GM12878 (cell line): ENCODE data around the gene ARMS2. TPM values are rescaled to one million over a fixed set of nuclear protein-coding genes. Genes with fewer than 3 reads are reported as not detected.

ENCODE experiments used
- ATAC-seq: fragments of 200-7000 bp; cut with Tn5 transposase; 3 replicates; pipeline ENCODE4 v1.9.1; 2020; ENCODE audit warnings: mild to moderate bottlenecking, moderate library complexity
- BruUV-seq: library from RNA; stranded (reverse); fragments of 400-500 nt; replicated peaks from 2 replicates; lab custom pipeline; 2021; lab: Mats Ljungman, UMichigan
- CTCF ChIA-PET: fragments of 300-600 bp; sonication (Branson Sonifier 250); formaldehyde crosslinking; extraction: SDS; loops from one replicate; lab custom pipeline; 2021; ENCODE audit warnings: inconsistent platforms; lab: Yijun Ruan, JAX
- POLR2A ChIA-PET: fragments of 350-600 bp; formaldehyde crosslinking; extraction: SDS; loops from one replicate; lab custom pipeline; 2021; ENCODE audit warnings: inconsistent platforms; lab: Charles Lee
- RAD21 ChIA-PET: fragments of 300-600 bp; sonication (Branson Sonifier 250); formaldehyde crosslinking; loops from one replicate; lab custom pipeline; 2023; ENCODE audit warnings: antibody characterized with exemption; ENCODE audit not compliant: unreplicated experiment; lab: Charles Lee
- SMC1A ChIA-PET: fragments of 300-600 bp; sonication (Branson Sonifier 250); formaldehyde crosslinking; loops from one replicate; lab custom pipeline; 2023; ENCODE audit not compliant: unreplicated experiment, uncharacterized antibody; lab: Charles Lee
- DNase-seq: peaks from one replicate; pipeline ENCODE4 v3.0.0-alpha.2; 2011; ENCODE audit warnings: low read depth, low spot score
- FAIRE-seq: peaks from 3 replicates; lab custom pipeline; 2011; peaks lifted over from hg19 to GRCh38; lab: Jason Lieb, UNC
- H2AFZ ChIP-seq: 2 replicates; pipeline ENCODE4 v1.6.0; 2011; ENCODE audit warnings: low read depth, low read length, control low read depth; ENCODE audit not compliant: control insufficient read depth
- H3K27ac ChIP-seq: 2 replicates; pipeline ENCODE4 v1.5.1; 2011; ENCODE audit warnings: control low read depth; ENCODE audit not compliant: control insufficient read depth, insufficient read depth
- H3K27me3 ChIP-seq, 2 experiments: replicated peaks in 1 of 2; 2 replicates each; pipeline versions ENCODE4 v1.6.0 to v1.6.1; 2011; ENCODE audit warnings: low read length in 1 of 2; ENCODE audit not compliant: control insufficient read depth in 2 of 2, insufficient read depth in 2 of 2
- H3K36me3 ChIP-seq, 2 experiments: 2 replicates each; pipeline ENCODE4 v1.5.1; 2011; ENCODE audit warnings: low read length in 1 of 2; ENCODE audit not compliant: control insufficient read depth in 2 of 2, insufficient read depth in 2 of 2
- H3K4me1 ChIP-seq: 2 replicates; pipeline ENCODE4 v1.6.1; 2011; ENCODE audit warnings: mild to moderate bottlenecking, low read length, moderate library complexity, mixed read lengths; ENCODE audit not compliant: control insufficient read depth, insufficient read depth
- H3K4me2 ChIP-seq: 2 replicates; pipeline ENCODE4 v1.6.0; 2011; ENCODE audit warnings: control low read depth; ENCODE audit not compliant: control insufficient read depth, insufficient read depth
- H3K4me3 ChIP-seq: fragments of 200-600 bp; sonication (generic); 2 replicates; pipeline ENCODE4 v1.5.1; 2016
- H3K79me2 ChIP-seq: 2 replicates; pipeline ENCODE4 v1.6.0; 2011; ENCODE audit warnings: low read length; ENCODE audit not compliant: control insufficient read depth, insufficient read depth
- H3K9ac ChIP-seq: 2 replicates; pipeline ENCODE4 v1.8.0; 2011; ENCODE audit warnings: low read length, control low read depth, mixed read lengths; ENCODE audit not compliant: control insufficient read depth, insufficient read depth
- H3K9me3 ChIP-seq: replicated peaks from 3 replicates; pipeline ENCODE4 v1.5.1; 2011; ENCODE audit warnings: mild to moderate bottlenecking, low read length; ENCODE audit not compliant: control insufficient read depth, insufficient read depth
- H4K20me1 ChIP-seq: 2 replicates; pipeline ENCODE4 v1.6.0; 2011; ENCODE audit not compliant: control insufficient read depth, insufficient read depth
- ATF7 ChIP-seq: fragments of 450-650 bp; IDR thresholded peaks from 2 replicates; pipeline ENCODE4 v1.6.1; 2016; ENCODE audit warnings: low read depth, mild to moderate bottlenecking
- BMI1 ChIP-seq: fragments of 450-650 bp; IDR thresholded peaks from 2 replicates; pipeline ENCODE4 v1.6.1; 2016; ENCODE audit warnings: mild to moderate bottlenecking, moderate library complexity, borderline replicate concordance
- CBFB ChIP-seq: IDR thresholded peaks from 2 replicates; pipeline ENCODE4 v1.6.1; 2016; ENCODE audit warnings: antibody characterized with exemption, low read depth
- CEBPB ChIP-seq, 2 experiments: fragments of 150-350 bp in 1 of 2; IDR thresholded peaks; 2 replicates each; pipeline ENCODE4 v1.6.1; 2012 to 2014; ENCODE audit warnings: low read depth in 2 of 2, low read length in 2 of 2, borderline replicate concordance in 1 of 2, inconsistent platforms in 1 of 2
- CHD1 ChIP-seq: IDR thresholded peaks from 2 replicates; pipeline ENCODE4 v1.6.1; 2012; ENCODE audit warnings: low read depth, low read length, improper control_type of control experiment
- DPF2 ChIP-seq: fragments of 450-650 bp; IDR thresholded peaks from 2 replicates; pipeline ENCODE4 v1.6.1; 2017; ENCODE audit warnings: mild to moderate bottlenecking
- ESRRA ChIP-seq: IDR thresholded peaks from 2 replicates; pipeline ENCODE4 v1.6.1; 2012; ENCODE audit warnings: mild to moderate bottlenecking, low read length, improper control_type of control experiment
- FOS ChIP-seq: IDR thresholded peaks from 3 replicates; pipeline ENCODE4 v1.6.1; 2011; ENCODE audit warnings: borderline replicate concordance; ENCODE audit not compliant: insufficient read length; ENCODE audit errors: extremely low read depth
- HDGF ChIP-seq: fragments of 450-650 bp; IDR thresholded peaks from 2 replicates; pipeline ENCODE4 v1.6.1; 2016; ENCODE audit warnings: antibody characterized with exemption
- KDM1A ChIP-seq: fragments of 200-600 bp; sonication (generic); IDR thresholded peaks from 2 replicates; pipeline ENCODE4 v1.6.1; 2016; ENCODE audit warnings: borderline replicate concordance
- MYC ChIP-seq: IDR thresholded peaks from 2 replicates; pipeline ENCODE4 v1.6.1; 2011; ENCODE audit warnings: mild to moderate bottlenecking, low read length, moderate library complexity, inconsistent platforms; ENCODE audit not compliant: insufficient read depth, insufficient replicate concordance, insufficient read length, severe bottlenecking
- NFXL1 ChIP-seq: fragments of 450-650 bp; IDR thresholded peaks from 2 replicates; pipeline ENCODE4 v1.6.1; 2017; ENCODE audit warnings: antibody characterized with exemption, mild to moderate bottlenecking, borderline replicate concordance
- NR2C1 ChIP-seq: fragments of 450-650 bp; IDR thresholded peaks from 2 replicates; pipeline ENCODE4 v1.6.1; 2017; ENCODE audit warnings: antibody characterized with exemption, mild to moderate bottlenecking, moderate library complexity
- POLR2A ChIP-seq: IDR thresholded peaks from 2 replicates; pipeline ENCODE4 v1.6.1; 2011; ENCODE audit warnings: low read depth, mild to moderate bottlenecking, low read length
- RB1 ChIP-seq: fragments of 450-650 bp; formaldehyde crosslinking; IDR thresholded peaks from 2 replicates; pipeline ENCODE4 v1.6.1; 2017; ENCODE audit warnings: mild to moderate bottlenecking, borderline replicate concordance
- SIN3A ChIP-seq: IDR thresholded peaks from 2 replicates; pipeline ENCODE4 v1.6.1; 2012; ENCODE audit warnings: low read depth, low read length, improper control_type of control experiment
- SMAD1 ChIP-seq: fragments of 450-650 bp; IDR thresholded peaks from 2 replicates; pipeline ENCODE4 v1.6.1; 2018; ENCODE audit warnings: mild to moderate bottlenecking, low read depth; ENCODE audit not compliant: partially characterized antibody
- TAF1 ChIP-seq: IDR thresholded peaks from 2 replicates; pipeline ENCODE4 v1.6.1; 2011; ENCODE audit warnings: mild to moderate bottlenecking, low read depth, low read length, borderline replicate concordance
- TCF7 ChIP-seq: IDR thresholded peaks from 2 replicates; pipeline ENCODE4 v1.6.1; 2014; ENCODE audit warnings: antibody characterized with exemption, borderline replicate concordance
- YY1 ChIP-seq: IDR thresholded peaks from 2 replicates; pipeline ENCODE4 v1.6.1; 2011; ENCODE audit warnings: low read depth, mild to moderate bottlenecking, low read length
- WGBS: methylation state at CpG from one replicate; pipeline ENCODE4 v1.1.6; 2016; ENCODE audit warnings: low lambda C conversion rate; ENCODE audit not compliant: insufficient replicate concordance, insufficient coverage; ENCODE audit errors: missing lambda C conversion rate; 5-methylcytosine and 5-hydroxymethylcytosine counted together
- in situ Hi-C: fragments of 300-500 bp; cut with MboI; formaldehyde crosslinking; loops from 9 replicates; pipeline ENCODE4 v1.14.3; 2018; ENCODE audit warnings: mixed read lengths
- intact Hi-C: fragments of 100-400 bp; cut with micrococcal nuclease; formaldehyde crosslinking; loops from one replicate; pipeline ENCODE4 v1.14.2; 2022; ENCODE audit not compliant: unreplicated experiment
- polyA plus RNA-seq, 11 experiments: library from polyadenylated mRNA; depleted of rRNA in 4 of 11; unstranded in 6 of 11; stranded (reverse) in 5 of 11; fragments of >200 nt; fragmentation: Nextera tagmentation in 4 of 11; fragmentation: Illumina TruSeq in 1 of 11; extraction: Ambion mirVana in 4 of 11; extraction: Trizol in 1 of 11; gene quantifications; 1 replicate in 1 of 11; 2 replicates in 10 of 11; pipeline versions ENCODE4 v1.2.1 to v1.2.3, GENCODE V29; 2011 to 2016; ENCODE audit warnings: inconsistent platforms in 2 of 11, missing spikeins in 2 of 11, low read depth in 1 of 11
- total RNA-seq, 4 experiments: library from RNA; depleted of rRNA in 3 of 4; stranded (reverse); fragments of >200 nt in 3 of 4; fragmentation: Illumina TruSeq in 1 of 4; extraction: Trizol in 1 of 4; gene quantifications; 2 replicates each; pipeline versions ENCODE4 v1.2.1 to v1.2.3, GENCODE V29; 2013 to 2021
- TF ChIP-seq, protein P1 (sequence below): fragments of 450-650 bp; conservative IDR thresholded peaks from 2 replicates; pipeline ENCODE4 v1.6.1; 2017; ENCODE audit warnings: mild to moderate bottlenecking, moderate library complexity

ARMS2 gene
- total and polyA plus RNA-seq, 10 of the 15 experiments (the other 5 are each of a cell fraction or from before 2014, with no cell fraction given), result not detected

DNA sequence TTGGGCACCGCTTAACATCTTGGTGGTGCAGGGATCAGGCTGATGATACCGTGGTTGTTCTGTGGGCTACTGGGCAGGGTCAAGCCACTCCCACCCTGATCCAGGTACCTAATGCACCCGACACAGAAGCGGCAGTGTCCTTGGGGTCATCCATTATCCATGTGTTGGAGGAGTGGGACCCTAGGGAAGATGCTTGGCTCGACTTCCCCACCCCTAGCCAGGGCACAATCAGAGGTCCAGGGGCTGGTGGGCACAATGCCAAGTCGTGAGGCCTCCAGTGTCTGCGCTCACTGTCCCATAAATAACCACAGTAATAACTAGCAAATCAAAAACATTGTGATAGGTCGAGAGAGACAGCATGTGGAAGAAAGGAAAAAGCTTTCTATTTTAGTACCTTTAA lies 44.6 kb downstream of the ARMS2 start:
- no peak overlapping the region for H3K4me3 ChIP-seq
- ATAC-seq (no peak), DNase-seq (no peak), FAIRE-seq (no peak)
- RAD21 ChIA-PET, result no interaction called here
- in situ Hi-C loops (no loop called here), intact Hi-C loops (no loop called here)
- peaks cover 0 to 3% of the 10 kb centered on the region in 2 experiments for H3K27me3 ChIP-seq
- no peaks in the 10 kb centered on the region for H3K36me3 ChIP-seq
- CTCF ChIA-PET, result no interaction called here
- no peak overlapping the region for H2AFZ ChIP-seq
- TF ChIP-seq TAF1 (no peak), SIN3A (no peak), BMI1 (no peak), ATF7 (no peak)
- H3K4me2 ChIP-seq, result no peak overlapping the region
- no peaks in the 10 kb centered on the region for H3K4me1 ChIP-seq
- no peak overlapping the region for H3K9ac ChIP-seq
- no peaks in the 10 kb centered on the region for H3K79me2 ChIP-seq
- no peaks in the 10 kb centered on the region for H3K9me3 ChIP-seq
- POLR2A ChIA-PET, result no interaction called here
- 11% methylated on average over 8 of the region's 8 CpGs for WGBS
- SMC1A ChIA-PET, result no interaction called here
- H3K27ac ChIP-seq, result no peak overlapping the region
- no peaks in the 10 kb centered on the region for H4K20me1 ChIP-seq
- no TSS peak for BruUV-seq

DNA sequence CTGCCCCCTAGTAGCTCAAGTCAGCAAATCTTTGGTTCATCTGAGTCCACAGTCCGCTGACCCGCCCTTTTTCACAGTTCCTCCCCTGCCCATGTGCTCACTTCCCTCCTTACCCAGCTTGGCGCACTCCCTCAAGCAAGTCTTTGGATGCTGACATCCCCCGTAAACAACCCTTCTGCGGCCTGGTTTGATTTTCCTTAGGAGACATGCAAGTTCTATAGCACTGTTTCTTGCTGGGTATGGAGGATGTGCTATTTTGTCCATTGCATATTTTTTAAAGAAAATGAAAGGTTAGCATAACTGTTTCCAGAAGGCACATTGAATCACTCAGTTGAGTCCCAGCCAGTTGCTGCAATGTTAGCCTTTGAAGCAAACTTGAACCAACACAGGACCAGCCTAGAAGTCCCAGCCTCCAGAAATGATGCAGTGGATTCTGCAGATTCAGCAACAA lies 45.1 kb downstream of the ARMS2 start:
- Histone ChIP-seq H3K4me3 (no peak overlapping the region), H3K9me3 (no peaks in the 10 kb centered on the region), H3K4me2 (no peak overlapping the region), H3K9ac (no peak overlapping the region), H3K79me2 (no peaks in the 10 kb centered on the region), H3K4me1 (no peaks in the 10 kb centered on the region), H4K20me1 (no peaks in the 10 kb centered on the region), H3K27me3 (peaks cover 0 to 3% of the 10 kb centered on the region in 2 experiments), H2AFZ (no peak overlapping the region), H3K27ac (no peak overlapping the region), H3K36me3 (no peaks in the 10 kb centered on the region)
- ATAC-seq, result no peak
- ChIA-PET POLR2A (no interaction called here), CTCF (no interaction called here), RAD21 (no interaction called here), SMC1A (no interaction called here)
- intact Hi-C loops, result no loop called here
- in situ Hi-C loops, result no loop called here
- no peak for DNase-seq
- BruUV-seq, result no TSS peak
- FAIRE-seq, result no peak
- 29% methylated on average over 5 of the region's 5 CpGs for WGBS
- TF ChIP-seq CHD1 (no peak), DPF2 (no peak), TCF7 (no peak), YY1 (no peak), HDGF (no peak), SMAD1 (no peak), NR2C1 (no peak), KDM1A (no peak), CEBPB (IDR thresholded peaks at IDR 0.05; ENCODE audit: borderline replicate concordance in 1 of 2, low read depth in 2 of 2, low read length in 2 of 2) (no peak), MYC (no peak), RB1 (no peak), POLR2A (no peak), ESRRA (no peak), CBFB (no peak), FOS (no peak), NFXL1 (no peak)
- TF ChIP-seq, protein P1, sequence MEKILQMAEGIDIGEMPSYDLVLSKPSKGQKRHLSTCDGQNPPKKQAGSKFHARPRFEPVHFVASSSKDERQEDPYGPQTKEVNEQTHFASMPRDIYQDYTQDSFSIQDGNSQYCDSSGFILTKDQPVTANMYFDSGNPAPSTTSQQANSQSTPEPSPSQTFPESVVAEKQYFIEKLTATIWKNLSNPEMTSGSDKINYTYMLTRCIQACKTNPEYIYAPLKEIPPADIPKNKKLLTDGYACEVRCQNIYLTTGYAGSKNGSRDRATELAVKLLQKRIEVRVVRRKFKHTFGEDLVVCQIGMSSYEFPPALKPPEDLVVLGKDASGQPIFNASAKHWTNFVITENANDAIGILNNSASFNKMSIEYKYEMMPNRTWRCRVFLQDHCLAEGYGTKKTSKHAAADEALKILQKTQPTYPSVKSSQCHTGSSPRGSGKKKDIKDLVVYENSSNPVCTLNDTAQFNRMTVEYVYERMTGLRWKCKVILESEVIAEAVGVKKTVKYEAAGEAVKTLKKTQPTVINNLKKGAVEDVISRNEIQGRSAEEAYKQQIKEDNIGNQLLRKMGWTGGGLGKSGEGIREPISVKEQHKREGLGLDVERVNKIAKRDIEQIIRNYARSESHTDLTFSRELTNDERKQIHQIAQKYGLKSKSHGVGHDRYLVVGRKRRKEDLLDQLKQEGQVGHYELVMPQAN, result no peak
